Keratinocyte (primary cell): ENCODE results near the gene SBSN. TPM values are rescaled to one million over a fixed set of nuclear protein-coding genes. Genes with fewer than 3 reads are reported as not detected.
"Not testable (repeated sequence)": the region's sequence is repeated elsewhere in the genome, so short reads cannot be mapped to it uniquely, and the experiment has no call there.

ENCODE experiments used
- DNase-seq: peaks from one replicate; pipeline ENCODE4 v3.0.0-alpha.2; 2011; ENCODE audit warnings: low read depth, missing footprints, low spot score
- FAIRE-seq: peaks from 2 replicates; lab custom pipeline; 2011; peaks lifted over from hg19 to GRCh38; lab: Jason Lieb, UNC
- H2AFZ ChIP-seq: 2 replicates; pipeline ENCODE4 v1.6.0; 2012; ENCODE audit warnings: low read length, control low read depth, inconsistent platforms; ENCODE audit not compliant: control insufficient read depth
- H3K27ac ChIP-seq: 2 replicates; pipeline ENCODE4 v1.5.1; 2011; ENCODE audit warnings: low read length; ENCODE audit not compliant: control insufficient read depth, insufficient read depth
- H3K27me3 ChIP-seq: 3 replicates; pipeline ENCODE4 v1.6.0; 2011; ENCODE audit warnings: low read length; ENCODE audit not compliant: control insufficient read depth, insufficient read depth; ENCODE audit errors: extremely low read depth
- H3K36me3 ChIP-seq, 2 experiments: 2 replicates in 1 of 2; 3 replicates in 1 of 2; pipeline ENCODE4 v1.5.1; 2011; ENCODE audit warnings: low read length in 2 of 2, mild to moderate bottlenecking in 1 of 2; ENCODE audit not compliant: control insufficient read depth in 2 of 2, insufficient read depth in 2 of 2; ENCODE audit errors: extremely low read depth in 1 of 2
- H3K4me1 ChIP-seq: 3 replicates; pipeline ENCODE4 v1.5.1; 2011; ENCODE audit warnings: low read length; ENCODE audit not compliant: control insufficient read depth, insufficient read depth; ENCODE audit errors: extremely low read depth
- H3K4me2 ChIP-seq: 3 replicates; pipeline ENCODE4 v1.6.0; 2011; ENCODE audit warnings: low read depth, low read length; ENCODE audit not compliant: control insufficient read depth, insufficient read depth; ENCODE audit errors: extremely low read depth
- H3K4me3 ChIP-seq, 3 experiments: fragments of 200-600 bp in 1 of 3; sonication (generic) in 1 of 3; 2 replicates in 2 of 3; 3 replicates in 1 of 3; pipeline ENCODE4 v1.5.1; 2011 to 2016; ENCODE audit warnings: low read length in 3 of 3, mild to moderate bottlenecking in 3 of 3, control low read depth in 2 of 3, inconsistent platforms in 1 of 3, low read depth in 1 of 3, mixed read lengths in 1 of 3, mixed run types in 1 of 3, moderate library complexity in 1 of 3; ENCODE audit not compliant: control insufficient read depth in 2 of 3, insufficient read depth in 2 of 3; ENCODE audit errors: extremely low read depth in 1 of 3
- H3K79me2 ChIP-seq: 2 replicates; pipeline ENCODE4 v1.6.0; 2012; ENCODE audit warnings: low read length; ENCODE audit not compliant: control insufficient read depth, insufficient read depth
- H3K9ac ChIP-seq: 3 replicates; pipeline ENCODE4 v1.6.0; 2011; ENCODE audit warnings: low read length; ENCODE audit not compliant: control insufficient read depth, insufficient read depth; ENCODE audit errors: extremely low read depth
- H3K9me1 ChIP-seq: 3 replicates; pipeline ENCODE4 v1.6.0; 2011; ENCODE audit warnings: low read length; ENCODE audit not compliant: control insufficient read depth, insufficient read depth; ENCODE audit errors: extremely low read depth
- H3K9me3 ChIP-seq: 2 replicates; pipeline ENCODE4 v1.5.1; 2012; ENCODE audit warnings: low read depth, low read length; ENCODE audit not compliant: control insufficient read depth
- H4K20me1 ChIP-seq: 3 replicates; pipeline ENCODE4 v1.6.0; 2011; ENCODE audit warnings: low read length; ENCODE audit not compliant: control insufficient read depth, insufficient read depth; ENCODE audit errors: extremely low read depth
- EZH2 ChIP-seq: IDR thresholded peaks from one replicate; pipeline ENCODE4 v1.6.1; 2012; ENCODE audit warnings: inconsistent platforms, mild to moderate bottlenecking, low read length, moderate library complexity
- dilution Hi-C: fragments of 300-500 bp; cut with MboI; formaldehyde crosslinking; loops from one replicate; pipeline ENCODE4 v1.7.0; 2020; ENCODE audit warnings: low sequenced_read_pairs; ENCODE audit not compliant: extremely low pct_ligation_motif_present
- polyA plus RNA-seq, 5 experiments: library from polyadenylated mRNA; depleted of rRNA in 3 of 5; stranded (reverse) in 3 of 5; stranded (forward) in 1 of 5; unstranded in 1 of 5; fragments of >200 nt; gene quantifications; 1 replicate in 1 of 5; 2 replicates in 3 of 5; 3 replicates in 1 of 5; pipeline versions ENCODE4 v1.2.1 to v1.2.3, GENCODE V29; 2011 to 2012; ENCODE audit warnings: missing spikeins in 2 of 5, low read depth in 1 of 5, low replicate concordance in 1 of 5
- TF ChIP-seq, protein P1 (sequence below), 3 experiments: IDR thresholded peaks in 1 of 3; conservative IDR thresholded peaks in 1 of 3; optimal IDR thresholded peaks in 1 of 3; 2 replicates in 2 of 3; 3 replicates in 1 of 3; pipeline versions ENCODE3 to v1.5.1; 2011; ENCODE audit warnings: low read length in 3 of 3, mild to moderate bottlenecking in 3 of 3, moderate library complexity in 2 of 3, control low read depth in 1 of 3, inconsistent platforms in 1 of 3; ENCODE audit not compliant: insufficient read depth in 2 of 3; ENCODE audit errors: extremely low read depth in 1 of 3

SBSN gene
- polyA plus RNA-seq, 1 donor (not counting 4 experiments of a cell fraction or from before 2014, with no cell fraction given) = 49.0 TPM

DNA sequence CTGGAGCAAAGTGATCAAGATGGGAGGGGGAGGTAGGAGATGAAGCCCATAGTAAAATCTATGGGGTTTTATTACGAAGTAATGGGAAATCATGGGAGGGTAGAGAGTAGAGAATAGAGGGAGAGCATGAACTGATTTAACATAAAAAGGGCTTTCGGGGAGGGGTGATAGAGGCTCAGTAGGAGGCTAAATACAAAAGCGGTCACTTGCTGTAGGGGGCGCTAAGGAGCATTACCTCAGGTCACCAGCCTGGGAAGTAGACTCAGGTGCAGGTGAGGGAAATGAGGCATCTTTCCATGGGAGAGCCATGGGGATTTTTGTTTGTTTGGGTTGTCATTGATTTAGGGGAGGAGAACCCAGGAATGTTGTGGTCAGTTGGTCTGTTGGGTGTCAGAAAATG is 52.0 kb downstream of the SBSN start:
- H3K9me1 ChIP-seq = no peaks in the 10 kb centered on the region
- no peaks in the 10 kb centered on the region for H3K36me3 ChIP-seq
- no peak overlapping the region for H3K4me3 ChIP-seq
- H2AFZ ChIP-seq = no peak overlapping the region
- no peaks in the 10 kb centered on the region for H3K27me3 ChIP-seq
- no peaks in the 10 kb centered on the region for H3K9me3 ChIP-seq
- DNase-seq = no peak
- no peaks in the 10 kb centered on the region for H3K79me2 ChIP-seq
- FAIRE-seq = no peak
- dilution Hi-C loops = no loop called here
- TF ChIP-seq EZH2 = no peak
- TF ChIP-seq, protein P1, sequence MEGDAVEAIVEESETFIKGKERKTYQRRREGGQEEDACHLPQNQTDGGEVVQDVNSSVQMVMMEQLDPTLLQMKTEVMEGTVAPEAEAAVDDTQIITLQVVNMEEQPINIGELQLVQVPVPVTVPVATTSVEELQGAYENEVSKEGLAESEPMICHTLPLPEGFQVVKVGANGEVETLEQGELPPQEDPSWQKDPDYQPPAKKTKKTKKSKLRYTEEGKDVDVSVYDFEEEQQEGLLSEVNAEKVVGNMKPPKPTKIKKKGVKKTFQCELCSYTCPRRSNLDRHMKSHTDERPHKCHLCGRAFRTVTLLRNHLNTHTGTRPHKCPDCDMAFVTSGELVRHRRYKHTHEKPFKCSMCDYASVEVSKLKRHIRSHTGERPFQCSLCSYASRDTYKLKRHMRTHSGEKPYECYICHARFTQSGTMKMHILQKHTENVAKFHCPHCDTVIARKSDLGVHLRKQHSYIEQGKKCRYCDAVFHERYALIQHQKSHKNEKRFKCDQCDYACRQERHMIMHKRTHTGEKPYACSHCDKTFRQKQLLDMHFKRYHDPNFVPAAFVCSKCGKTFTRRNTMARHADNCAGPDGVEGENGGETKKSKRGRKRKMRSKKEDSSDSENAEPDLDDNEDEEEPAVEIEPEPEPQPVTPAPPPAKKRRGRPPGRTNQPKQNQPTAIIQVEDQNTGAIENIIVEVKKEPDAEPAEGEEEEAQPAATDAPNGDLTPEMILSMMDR (optimal IDR thresholded peaks at IDR 0.05 in 1 of 3, IDR thresholded peaks at IDR 0.05 in 1 of 3, conservative IDR thresholded peaks at IDR 0.05 in 1 of 3; ENCODE audit: extremely low read depth in 1 of 3, insufficient read depth in 2 of 3, low read length in 3 of 3) = peak; percentile 8 to 31 (median 28)
- H3K4me1 ChIP-seq = no peaks in the 10 kb centered on the region
- H3K4me2 ChIP-seq = no peak overlapping the region
- H3K27ac ChIP-seq = no peak overlapping the region
- H3K9ac ChIP-seq = no peak overlapping the region
- H4K20me1 ChIP-seq = no peaks in the 10 kb centered on the region

DNA sequence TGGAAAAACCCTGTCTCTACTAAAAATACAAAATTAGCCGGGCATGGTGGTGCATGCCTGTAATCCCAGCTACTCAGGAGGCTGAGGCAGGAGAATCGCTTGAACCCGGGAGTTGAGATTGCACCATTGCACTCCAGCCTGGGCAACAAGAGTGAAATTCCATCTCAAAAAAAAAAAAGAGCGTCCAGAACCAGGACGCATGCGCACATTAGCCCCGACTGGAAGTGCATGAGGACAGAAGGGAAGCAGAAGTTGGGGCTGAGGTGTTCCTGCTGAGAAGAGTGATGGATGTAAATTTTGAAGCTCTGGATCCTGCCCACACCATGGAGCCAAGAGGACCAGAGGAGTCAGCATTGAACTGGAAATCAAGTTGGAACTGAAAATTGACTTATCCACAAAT is 53.5 kb downstream of the SBSN start:
- H3K79me2 ChIP-seq, H3K27me3 ChIP-seq, H3K9me3 ChIP-seq, H3K4me3 ChIP-seq, H4K20me1 ChIP-seq, H3K4me1 ChIP-seq, H3K27ac ChIP-seq, H3K36me3 ChIP-seq, H3K4me2 ChIP-seq, H3K9ac ChIP-seq, dilution Hi-C loops, DNase-seq, H2AFZ ChIP-seq, FAIRE-seq, H3K9me1 ChIP-seq: not testable (repeated sequence)

DNA sequence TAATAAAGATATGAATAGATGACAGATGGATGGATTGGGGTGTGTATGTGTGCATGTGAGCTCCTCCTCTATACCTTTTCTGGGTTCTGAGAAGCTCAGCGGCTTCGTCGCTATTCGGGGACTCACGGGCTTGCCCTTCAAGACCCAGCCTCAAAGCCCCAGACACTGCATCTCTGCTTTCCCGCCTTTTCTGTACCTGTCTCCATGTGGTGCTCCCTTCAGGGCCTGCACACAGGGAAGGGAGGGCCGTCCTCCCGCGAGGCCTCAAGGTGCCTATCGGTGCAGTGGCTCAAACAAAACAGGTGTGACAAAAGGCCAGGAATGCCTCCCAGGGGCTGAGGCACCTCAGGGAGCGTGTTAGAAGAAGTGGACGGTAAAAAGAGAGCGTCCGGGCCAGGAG is 54.0 kb downstream of the SBSN start:
- Histone ChIP-seq H3K4me2 (no peak overlapping the region), H3K9ac (no peak overlapping the region), H3K9me1 (no peaks in the 10 kb centered on the region), H3K36me3 (no peaks in the 10 kb centered on the region), H3K9me3 (no peaks in the 10 kb centered on the region), H3K4me1 (no peaks in the 10 kb centered on the region), H2AFZ (no peak overlapping the region), H3K27me3 (no peaks in the 10 kb centered on the region), H3K4me3 (no peak overlapping the region), H3K27ac (no peak overlapping the region), H3K79me2 (no peaks in the 10 kb centered on the region), H4K20me1 (no peaks in the 10 kb centered on the region)
- FAIRE-seq (no peak), DNase-seq (no peak)
- TF ChIP-seq, protein P1 (optimal IDR thresholded peaks at IDR 0.05 in 1 of 3, IDR thresholded peaks at IDR 0.05 in 1 of 3, conservative IDR thresholded peaks at IDR 0.05 in 1 of 3; ENCODE audit: extremely low read depth in 1 of 3, insufficient read depth in 2 of 3, low read length in 3 of 3) = no peak
- TF ChIP-seq EZH2 = no peak
- dilution Hi-C loops = no loop called here
